Calu3 (cell line): Measurements from ENCODE around the gene ZNF319. TPM values are rescaled to one million over a fixed set of nuclear protein-coding genes. Genes with fewer than 3 reads are reported as not detected.

ENCODE experiments used
- BruUV-seq: library from RNA; stranded (reverse); fragments of 400-500 nt; replicated peaks from 2 replicates; lab custom pipeline; 2021; lab: Mats Ljungman, UMichigan
- CTCF ChIA-PET: fragments of 300-600 bp; sonication (Branson Sonifier 250); formaldehyde crosslinking; loops from one replicate; lab custom pipeline; 2022; ENCODE audit warnings: antibody characterized with exemption; lab: Charles Lee
- DNase-seq: peaks from one replicate; pipeline ENCODE4 v3.0.0; 2022
- H3K27ac Mint-ChIP-seq: one replicate; pipeline ENCODE4 v1.8.0; 2022; ENCODE audit warnings: mixed read lengths; ENCODE audit not compliant: unreplicated experiment
- H3K27me3 Mint-ChIP-seq: one replicate; pipeline ENCODE4 v1.8.0; 2022; ENCODE audit warnings: mixed read lengths; ENCODE audit not compliant: unreplicated experiment
- H3K36me3 Mint-ChIP-seq: one replicate; pipeline ENCODE4 v1.8.0; 2022; ENCODE audit warnings: mild to moderate bottlenecking, moderate library complexity, mixed read lengths; ENCODE audit not compliant: insufficient read depth, unreplicated experiment
- H3K4me1 Mint-ChIP-seq: one replicate; pipeline ENCODE4 v1.8.0; 2022; ENCODE audit warnings: mild to moderate bottlenecking, low read depth, mixed read lengths; ENCODE audit not compliant: unreplicated experiment
- H3K4me3 Mint-ChIP-seq: one replicate; pipeline ENCODE4 v1.8.0; 2022; ENCODE audit warnings: mild to moderate bottlenecking, low read depth, moderate library complexity, mixed read lengths; ENCODE audit not compliant: unreplicated experiment
- H3K9me3 Mint-ChIP-seq: one replicate; pipeline ENCODE4 v1.8.0; 2022; ENCODE audit warnings: low read depth, mixed read lengths; ENCODE audit not compliant: unreplicated experiment
- intact Hi-C: fragments of 100-400 bp; cut with micrococcal nuclease; formaldehyde crosslinking; loops from one replicate; pipeline ENCODE4 v1.10.0; 2022; ENCODE audit not compliant: unreplicated experiment
- total RNA-seq: library from RNA; stranded (reverse); gene quantifications from 2 replicates; pipeline ENCODE4 v1.2.3, GENCODE V29; 2022
- TF ChIP-seq, protein P1 (sequence below): fragments of 200-600 bp; IDR thresholded peaks from one replicate; pipeline ENCODE4 v1.8.0; 2022; ENCODE audit warnings: antibody characterized with exemption; ENCODE audit not compliant: unreplicated experiment

The ZNF319 gene
- total RNA-seq, 1 experiment from 2014 or later, result 10.0 TPM

DNA sequence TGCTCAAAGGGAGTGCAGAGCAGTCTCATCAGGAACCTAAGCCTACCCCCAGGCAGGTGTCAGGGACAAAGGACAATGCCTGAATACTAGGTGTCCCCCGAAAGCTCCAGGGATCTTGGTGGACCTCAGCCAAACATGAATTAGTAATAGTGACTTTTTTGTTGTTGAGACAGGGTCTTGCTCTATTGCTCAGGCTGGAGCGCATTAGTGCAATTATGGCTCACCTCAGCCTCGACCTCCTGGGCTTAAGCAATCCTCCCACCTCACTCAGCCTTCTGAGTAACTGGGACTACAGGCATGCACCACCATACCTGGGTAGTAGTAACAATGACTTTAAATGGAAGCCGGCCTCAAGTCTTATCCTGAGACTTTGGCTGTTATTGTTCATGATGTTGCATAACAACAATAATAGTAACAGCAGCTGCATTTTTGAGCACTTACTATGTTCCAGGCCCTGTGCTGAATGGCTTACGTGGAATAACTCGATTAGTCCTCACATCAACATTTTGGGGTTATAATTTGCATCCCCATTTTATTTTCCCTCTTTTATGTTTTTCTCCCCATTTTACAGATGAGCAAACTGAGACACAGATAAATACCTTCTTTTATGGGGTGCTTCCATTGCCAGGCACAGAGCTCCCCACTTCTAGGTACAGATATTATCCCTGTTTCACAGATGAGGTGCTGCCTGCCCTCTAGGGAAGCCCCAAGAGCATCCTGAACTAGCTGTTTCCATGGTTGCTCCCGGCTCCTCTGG is 49.1 kb downstream of the ZNF319 start:
- no TSS peak for BruUV-seq
- Mint-ChIP-seq H3K27ac (no peak overlapping the region), H3K36me3 (no peaks in the 10 kb centered on the region), H3K4me3 (no peak overlapping the region), H3K4me1 (no peaks in the 10 kb centered on the region), H3K27me3 (peaks cover 50% of the 10 kb centered on the region), H3K9me3 (no peaks in the 10 kb centered on the region)
- DNase-seq, result no peak
- intact Hi-C loops, result no loop called here
- CTCF ChIA-PET, result no interaction called here
- TF ChIP-seq, protein P1, sequence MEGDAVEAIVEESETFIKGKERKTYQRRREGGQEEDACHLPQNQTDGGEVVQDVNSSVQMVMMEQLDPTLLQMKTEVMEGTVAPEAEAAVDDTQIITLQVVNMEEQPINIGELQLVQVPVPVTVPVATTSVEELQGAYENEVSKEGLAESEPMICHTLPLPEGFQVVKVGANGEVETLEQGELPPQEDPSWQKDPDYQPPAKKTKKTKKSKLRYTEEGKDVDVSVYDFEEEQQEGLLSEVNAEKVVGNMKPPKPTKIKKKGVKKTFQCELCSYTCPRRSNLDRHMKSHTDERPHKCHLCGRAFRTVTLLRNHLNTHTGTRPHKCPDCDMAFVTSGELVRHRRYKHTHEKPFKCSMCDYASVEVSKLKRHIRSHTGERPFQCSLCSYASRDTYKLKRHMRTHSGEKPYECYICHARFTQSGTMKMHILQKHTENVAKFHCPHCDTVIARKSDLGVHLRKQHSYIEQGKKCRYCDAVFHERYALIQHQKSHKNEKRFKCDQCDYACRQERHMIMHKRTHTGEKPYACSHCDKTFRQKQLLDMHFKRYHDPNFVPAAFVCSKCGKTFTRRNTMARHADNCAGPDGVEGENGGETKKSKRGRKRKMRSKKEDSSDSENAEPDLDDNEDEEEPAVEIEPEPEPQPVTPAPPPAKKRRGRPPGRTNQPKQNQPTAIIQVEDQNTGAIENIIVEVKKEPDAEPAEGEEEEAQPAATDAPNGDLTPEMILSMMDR, result no peak

DNA sequence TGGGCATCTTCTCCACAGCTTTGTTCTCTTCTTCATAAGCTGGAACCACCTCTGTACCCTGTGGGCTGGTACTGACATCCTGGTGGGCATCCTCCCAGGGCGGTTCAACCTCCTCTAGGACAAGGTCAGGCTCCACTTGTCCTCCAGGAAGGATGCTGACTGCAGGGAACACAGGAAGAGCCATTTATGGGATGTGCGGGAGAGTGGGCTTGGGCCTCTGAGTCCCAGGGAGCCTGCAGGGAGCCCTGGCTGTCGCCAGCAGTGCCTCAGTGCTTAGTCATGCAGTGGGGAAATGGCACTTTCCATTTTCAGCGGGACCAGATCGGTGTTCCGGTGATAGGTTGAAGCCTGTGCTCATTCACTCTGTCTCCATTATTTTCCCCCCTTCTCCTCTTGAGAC is 50.1 kb downstream of the ZNF319 start:
- H3K4me3 Mint-ChIP-seq, result no peak overlapping the region
- H3K36me3 Mint-ChIP-seq, result no peaks in the 10 kb centered on the region
- CTCF ChIA-PET, result interaction anchor here (0.6 kb wide), 1 partner anchor 28 kb away, joined by 6 read pairs; no protein-coding TSS in a partner anchor
- intact Hi-C loops, result no loop called here
- TF ChIP-seq, protein P1, result no peak
- H3K4me1 Mint-ChIP-seq, result no peaks in the 10 kb centered on the region
- H3K27me3 Mint-ChIP-seq, result peaks cover 43% of the 10 kb centered on the region
- no TSS peak for BruUV-seq
- H3K9me3 Mint-ChIP-seq, result no peaks in the 10 kb centered on the region
- no peak overlapping the region for H3K27ac Mint-ChIP-seq
- no peak for DNase-seq

DNA sequence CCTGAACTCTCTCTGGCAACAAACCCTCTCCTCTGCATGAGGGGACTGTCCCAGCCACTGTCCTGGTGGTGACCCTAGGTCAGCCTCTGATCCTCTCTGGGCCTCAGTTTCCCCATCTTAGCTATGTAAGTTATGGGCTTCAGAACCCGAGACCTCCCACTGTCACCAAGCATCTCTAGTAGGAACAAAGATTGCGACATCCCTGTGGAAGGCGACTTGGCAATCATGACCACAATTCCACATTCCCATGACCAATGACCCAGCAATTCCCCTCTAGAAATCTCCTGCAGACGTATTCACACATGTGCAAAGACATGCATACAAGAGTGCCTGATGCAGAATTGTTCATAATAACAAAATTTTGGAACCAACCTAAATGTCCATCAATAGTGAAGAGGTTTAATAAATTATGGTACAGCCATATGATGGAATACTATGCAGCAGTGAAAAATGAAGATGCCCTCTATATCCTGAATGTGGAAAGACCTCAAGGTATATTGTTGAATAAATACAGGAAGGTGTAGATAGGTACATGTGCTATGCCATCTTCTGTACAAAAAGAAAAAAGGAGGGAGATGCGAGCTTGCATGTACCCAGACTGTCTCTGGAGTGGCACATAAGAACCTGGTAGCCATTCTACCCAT is 50.8 kb downstream of the ZNF319 start:
- TF ChIP-seq, protein P1, result no peak
- peaks cover 37% of the 10 kb centered on the region for H3K27me3 Mint-ChIP-seq
- BruUV-seq, result no TSS peak
- DNase-seq, result no peak
- no peaks in the 10 kb centered on the region for H3K36me3 Mint-ChIP-seq
- no peaks in the 10 kb centered on the region for H3K9me3 Mint-ChIP-seq
- CTCF ChIA-PET, result interaction anchor here (0.6 kb wide), 1 partner anchor 28 kb away, joined by 6 read pairs; no protein-coding TSS in a partner anchor
- H3K27ac Mint-ChIP-seq, result no peak overlapping the region
- H3K4me1 Mint-ChIP-seq, result no peaks in the 10 kb centered on the region
- H3K4me3 Mint-ChIP-seq, result no peak overlapping the region
- intact Hi-C loops, result no loop called here

- Mint-ChIP-seq H3K4me1 (no peaks in the 10 kb centered on the region), H3K27me3 (peaks cover 30% of the 10 kb centered on the region), H3K27ac (no peak overlapping the region), H3K4me3 (no peak overlapping the region), H3K9me3 (no peaks in the 10 kb centered on the region), H3K36me3 (no peaks in the 10 kb centered on the region)
- TF ChIP-seq, protein P1, result no peak
- intact Hi-C loops, result no loop called here
- CTCF ChIA-PET, result no interaction called here
- BruUV-seq, result no TSS peak
- DNase-seq, result no peak
Measured at GRCh38 chr16:57949013-57949412, 51.5 kb downstream of the ZNF319 start.
